Measurements from ENCODE around the gene GAA.

DNA sequence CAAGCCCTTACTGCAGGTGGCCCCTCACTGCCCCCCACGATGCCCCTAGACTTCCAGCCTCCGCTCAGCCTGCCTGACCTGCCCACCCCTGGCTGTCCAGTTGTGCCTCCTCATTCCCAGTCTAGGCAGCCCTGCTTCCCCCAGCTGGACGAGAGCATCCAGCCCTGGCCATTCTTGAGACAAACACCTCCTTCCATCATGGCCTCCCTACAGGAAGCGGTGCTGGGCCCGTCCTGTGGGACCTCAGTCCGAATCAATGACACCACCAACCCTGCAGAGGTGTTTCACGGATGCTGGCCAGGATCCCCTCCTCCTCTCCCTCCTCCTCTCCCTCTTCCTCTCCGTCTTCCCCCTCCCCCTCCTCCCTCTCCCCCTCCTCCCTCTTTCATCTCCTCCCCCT, 36.7 kb upstream of the GAA start:
- TF ChIP-seq EZH2 (IDR thresholded peaks at IDR 0.05), result no peak
- no peak for TF ChIP-seq FOXP2 (optimal IDR thresholded peaks at IDR 0.05; ENCODE audit: control extremely low read depth, extremely low read length, insufficient read depth)
- TF ChIP-seq POLR2AphosphoS5 (IDR thresholded peaks at IDR 0.05; ENCODE audit: borderline replicate concordance, low read depth, low read length), result no peak
